ENCODE measurements around the gene PSMB4.
A peak's percentile ranks its signal among the peaks of the same experiment; 100 is the strongest.

Gene PSMB4

DNA sequence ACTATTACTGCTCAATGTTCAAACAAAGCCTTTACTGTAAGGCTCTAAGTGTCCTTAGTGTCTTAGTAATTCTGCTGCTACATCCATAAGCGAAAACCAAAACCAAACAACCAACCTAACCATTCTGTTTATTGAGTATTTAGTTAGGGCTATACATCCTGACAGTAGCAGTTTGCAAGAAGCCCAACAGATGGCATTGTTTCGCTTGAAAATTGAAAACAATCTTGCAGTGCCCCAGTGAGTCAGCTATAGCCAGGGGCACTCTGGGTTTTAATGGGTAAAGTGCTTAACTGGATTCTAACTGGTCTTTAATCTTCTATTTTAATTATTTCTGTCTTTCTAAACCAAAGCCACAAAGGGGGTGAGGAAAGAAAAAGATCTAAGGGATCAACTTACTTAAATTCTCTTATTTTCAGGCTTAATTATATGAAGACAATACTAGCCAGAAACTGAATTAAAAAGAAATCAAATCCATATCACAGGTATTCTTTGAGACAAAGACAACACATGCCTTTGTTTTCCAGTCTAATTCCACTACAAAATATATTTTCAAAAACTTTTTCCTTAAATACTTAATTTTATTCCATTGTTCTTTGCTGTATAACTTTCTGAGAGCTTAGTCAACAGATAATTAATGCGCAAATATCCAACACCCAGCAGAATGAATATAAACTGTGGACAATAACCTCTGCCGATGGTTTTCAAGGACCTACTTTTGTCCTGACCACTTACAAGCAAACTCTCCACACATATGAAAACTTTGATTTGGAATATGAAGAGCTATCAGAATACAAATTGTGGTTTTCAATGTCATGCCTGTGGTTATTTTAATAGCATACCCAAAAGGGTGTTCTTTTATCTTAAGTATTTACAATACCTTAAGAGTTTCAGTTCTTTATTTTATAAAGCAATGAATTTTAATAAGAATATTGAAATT is 44.7 kb downstream of the PSMB4 start:
- TF ChIP-seq, protein P1, sequence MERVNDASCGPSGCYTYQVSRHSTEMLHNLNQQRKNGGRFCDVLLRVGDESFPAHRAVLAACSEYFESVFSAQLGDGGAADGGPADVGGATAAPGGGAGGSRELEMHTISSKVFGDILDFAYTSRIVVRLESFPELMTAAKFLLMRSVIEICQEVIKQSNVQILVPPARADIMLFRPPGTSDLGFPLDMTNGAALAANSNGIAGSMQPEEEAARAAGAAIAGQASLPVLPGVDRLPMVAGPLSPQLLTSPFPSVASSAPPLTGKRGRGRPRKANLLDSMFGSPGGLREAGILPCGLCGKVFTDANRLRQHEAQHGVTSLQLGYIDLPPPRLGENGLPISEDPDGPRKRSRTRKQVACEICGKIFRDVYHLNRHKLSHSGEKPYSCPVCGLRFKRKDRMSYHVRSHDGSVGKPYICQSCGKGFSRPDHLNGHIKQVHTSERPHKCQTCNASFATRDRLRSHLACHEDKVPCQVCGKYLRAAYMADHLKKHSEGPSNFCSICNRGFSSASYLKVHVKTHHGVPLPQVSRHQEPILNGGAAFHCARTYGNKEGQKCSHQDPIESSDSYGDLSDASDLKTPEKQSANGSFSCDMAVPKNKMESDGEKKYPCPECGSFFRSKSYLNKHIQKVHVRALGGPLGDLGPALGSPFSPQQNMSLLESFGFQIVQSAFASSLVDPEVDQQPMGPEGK (CRISPR knock-in tag; IDR thresholded peaks at IDR 0.05; ENCODE audit: borderline replicate concordance), result no peak
- no peak for TF ChIP-seq TOX (CRISPR knock-in tag; IDR thresholded peaks at IDR 0.05; ENCODE audit: borderline replicate concordance)
- TF ChIP-seq CSDC2 (CRISPR knock-in tag; IDR thresholded peaks at IDR 0.05), result no peak
- TF ChIP-seq, protein P2, sequence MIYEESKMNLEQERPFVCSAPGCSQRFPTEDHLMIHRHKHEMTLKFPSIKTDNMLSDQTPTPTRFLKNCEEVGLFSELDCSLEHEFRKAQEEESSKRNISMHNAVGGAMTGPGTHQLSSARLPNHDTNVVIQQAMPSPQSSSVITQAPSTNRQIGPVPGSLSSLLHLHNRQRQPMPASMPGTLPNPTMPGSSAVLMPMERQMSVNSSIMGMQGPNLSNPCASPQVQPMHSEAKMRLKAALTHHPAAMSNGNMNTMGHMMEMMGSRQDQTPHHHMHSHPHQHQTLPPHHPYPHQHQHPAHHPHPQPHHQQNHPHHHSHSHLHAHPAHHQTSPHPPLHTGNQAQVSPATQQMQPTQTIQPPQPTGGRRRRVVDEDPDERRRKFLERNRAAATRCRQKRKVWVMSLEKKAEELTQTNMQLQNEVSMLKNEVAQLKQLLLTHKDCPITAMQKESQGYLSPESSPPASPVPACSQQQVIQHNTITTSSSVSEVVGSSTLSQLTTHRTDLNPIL (CRISPR knock-in tag; IDR thresholded peaks at IDR 0.05; ENCODE audit: low read depth), result no peak
- ATAC-seq, result peak; percentile 99

DNA sequence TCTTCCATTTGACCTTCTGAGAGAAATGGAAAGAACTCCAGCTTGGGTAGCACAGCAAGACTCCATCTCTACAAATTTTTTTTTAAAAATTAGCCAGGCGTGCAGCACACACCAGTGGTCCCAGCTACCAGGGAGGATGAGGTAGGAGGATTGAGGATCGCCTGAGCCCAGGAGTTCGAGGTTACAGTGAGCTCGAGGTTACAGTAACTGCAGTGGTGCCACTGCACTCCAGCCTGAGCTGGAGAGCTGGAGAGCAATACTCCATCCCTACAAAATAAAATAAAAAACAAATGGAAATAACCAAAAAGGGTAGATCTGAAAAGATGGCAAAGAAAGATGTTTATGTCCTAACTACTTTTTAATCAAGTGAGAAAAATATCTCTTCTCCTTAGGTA is 45.4 kb downstream of the PSMB4 start:
- TF ChIP-seq ZNF70 (CRISPR knock-in tag; IDR thresholded peaks at IDR 0.05), result no peak
- TF ChIP-seq ZNF565 (CRISPR knock-in tag; conservative IDR thresholded peaks at IDR 0.05; ENCODE audit: low read depth), result no peak
- no peak for TF ChIP-seq ZNF8 (CRISPR knock-in tag; IDR thresholded peaks at IDR 0.05)
- no peak for TF ChIP-seq PPARA (CRISPR knock-in tag; IDR thresholded peaks at IDR 0.05; ENCODE audit: borderline replicate concordance)
- TF ChIP-seq, protein P3, sequence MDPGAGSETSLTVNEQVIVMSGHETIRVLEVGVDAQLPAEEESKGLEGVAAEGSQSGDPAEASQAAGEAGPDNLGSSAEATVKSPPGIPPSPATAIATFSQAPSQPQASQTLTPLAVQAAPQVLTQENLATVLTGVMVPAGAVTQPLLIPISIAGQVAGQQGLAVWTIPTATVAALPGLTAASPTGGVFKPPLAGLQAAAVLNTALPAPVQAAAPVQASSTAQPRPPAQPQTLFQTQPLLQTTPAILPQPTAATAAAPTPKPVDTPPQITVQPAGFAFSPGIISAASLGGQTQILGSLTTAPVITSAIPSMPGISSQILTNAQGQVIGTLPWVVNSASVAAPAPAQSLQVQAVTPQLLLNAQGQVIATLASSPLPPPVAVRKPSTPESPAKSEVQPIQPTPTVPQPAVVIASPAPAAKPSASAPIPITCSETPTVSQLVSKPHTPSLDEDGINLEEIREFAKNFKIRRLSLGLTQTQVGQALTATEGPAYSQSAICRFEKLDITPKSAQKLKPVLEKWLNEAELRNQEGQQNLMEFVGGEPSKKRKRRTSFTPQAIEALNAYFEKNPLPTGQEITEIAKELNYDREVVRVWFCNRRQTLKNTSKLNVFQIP (CRISPR knock-in tag; IDR thresholded peaks at IDR 0.05; ENCODE audit: borderline replicate concordance, low read depth), result no peak
- TF ChIP-seq, protein P4, sequence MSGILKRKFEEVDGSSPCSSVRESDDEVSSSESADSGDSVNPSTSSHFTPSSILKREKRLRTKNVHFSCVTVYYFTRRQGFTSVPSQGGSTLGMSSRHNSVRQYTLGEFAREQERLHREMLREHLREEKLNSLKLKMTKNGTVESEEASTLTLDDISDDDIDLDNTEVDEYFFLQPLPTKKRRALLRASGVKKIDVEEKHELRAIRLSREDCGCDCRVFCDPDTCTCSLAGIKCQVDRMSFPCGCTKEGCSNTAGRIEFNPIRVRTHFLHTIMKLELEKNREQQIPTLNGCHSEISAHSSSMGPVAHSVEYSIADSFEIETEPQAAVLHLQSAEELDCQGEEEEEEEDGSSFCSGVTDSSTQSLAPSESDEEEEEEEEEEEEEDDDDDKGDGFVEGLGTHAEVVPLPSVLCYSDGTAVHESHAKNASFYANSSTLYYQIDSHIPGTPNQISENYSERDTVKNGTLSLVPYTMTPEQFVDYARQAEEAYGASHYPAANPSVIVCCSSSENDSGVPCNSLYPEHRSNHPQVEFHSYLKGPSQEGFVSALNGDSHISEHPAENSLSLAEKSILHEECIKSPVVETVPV (CRISPR knock-in tag; IDR thresholded peaks at IDR 0.05), result no peak
- no peak for TF ChIP-seq GLIS3 (CRISPR knock-in tag; IDR thresholded peaks at IDR 0.05)
- no peak for TF ChIP-seq SNAI2 (CRISPR knock-in tag; IDR thresholded peaks at IDR 0.05)
- no peak for TF ChIP-seq TCF4 (CRISPR knock-in tag; IDR thresholded peaks at IDR 0.05; ENCODE audit: borderline replicate concordance)
- no peak for TF ChIP-seq ESRRG (CRISPR knock-in tag; IDR thresholded peaks at IDR 0.05)
- TF ChIP-seq ISL1 (CRISPR knock-in tag; IDR thresholded peaks at IDR 0.05), result no peak
- no peak for TF ChIP-seq ARNTL (CRISPR knock-in tag; IDR thresholded peaks at IDR 0.05; ENCODE audit: borderline replicate concordance, low read depth)
- TF ChIP-seq, protein P5, sequence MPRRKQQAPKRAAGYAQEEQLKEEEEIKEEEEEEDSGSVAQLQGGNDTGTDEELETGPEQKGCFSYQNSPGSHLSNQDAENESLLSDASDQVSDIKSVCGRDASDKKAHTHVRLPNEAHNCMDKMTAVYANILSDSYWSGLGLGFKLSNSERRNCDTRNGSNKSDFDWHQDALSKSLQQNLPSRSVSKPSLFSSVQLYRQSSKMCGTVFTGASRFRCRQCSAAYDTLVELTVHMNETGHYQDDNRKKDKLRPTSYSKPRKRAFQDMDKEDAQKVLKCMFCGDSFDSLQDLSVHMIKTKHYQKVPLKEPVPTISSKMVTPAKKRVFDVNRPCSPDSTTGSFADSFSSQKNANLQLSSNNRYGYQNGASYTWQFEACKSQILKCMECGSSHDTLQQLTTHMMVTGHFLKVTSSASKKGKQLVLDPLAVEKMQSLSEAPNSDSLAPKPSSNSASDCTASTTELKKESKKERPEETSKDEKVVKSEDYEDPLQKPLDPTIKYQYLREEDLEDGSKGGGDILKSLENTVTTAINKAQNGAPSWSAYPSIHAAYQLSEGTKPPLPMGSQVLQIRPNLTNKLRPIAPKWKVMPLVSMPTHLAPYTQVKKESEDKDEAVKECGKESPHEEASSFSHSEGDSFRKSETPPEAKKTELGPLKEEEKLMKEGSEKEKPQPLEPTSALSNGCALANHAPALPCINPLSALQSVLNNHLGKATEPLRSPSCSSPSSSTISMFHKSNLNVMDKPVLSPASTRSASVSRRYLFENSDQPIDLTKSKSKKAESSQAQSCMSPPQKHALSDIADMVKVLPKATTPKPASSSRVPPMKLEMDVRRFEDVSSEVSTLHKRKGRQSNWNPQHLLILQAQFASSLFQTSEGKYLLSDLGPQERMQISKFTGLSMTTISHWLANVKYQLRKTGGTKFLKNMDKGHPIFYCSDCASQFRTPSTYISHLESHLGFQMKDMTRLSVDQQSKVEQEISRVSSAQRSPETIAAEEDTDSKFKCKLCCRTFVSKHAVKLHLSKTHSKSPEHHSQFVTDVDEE (CRISPR knock-in tag; IDR thresholded peaks at IDR 0.05), result no peak
- no peak for TF ChIP-seq OSR1 (CRISPR knock-in tag; IDR thresholded peaks at IDR 0.05)
- no peak for TF ChIP-seq ZC3H10 (CRISPR knock-in tag; IDR thresholded peaks at IDR 0.05)
- TF ChIP-seq, protein P1 (CRISPR knock-in tag; IDR thresholded peaks at IDR 0.05; ENCODE audit: borderline replicate concordance), result no peak
- no peak for TF ChIP-seq CSDC2 (CRISPR knock-in tag; IDR thresholded peaks at IDR 0.05)
- TF ChIP-seq ZFP3 (CRISPR knock-in tag; IDR thresholded peaks at IDR 0.05), result no peak
- ATAC-seq, result peak; percentile 10; the same call in 1 of the 3 replicates
